Measurements from ENCODE around the gene PTPN3. TPM values are rescaled to one million over a fixed set of nuclear protein-coding genes. Genes with fewer than 3 reads are reported as not detected.

PTPN3 gene
- polyA plus RNA-seq, 3 donors: not detected

- no CpG with 5 or more reads among the region's 4 CpGs for WGBS (ENCODE audit: insufficient coverage)
- H3K9me3 ChIP-seq (replicated peaks in 1 of 2; ENCODE audit: control insufficient read depth in 1 of 2, insufficient read depth in 1 of 2, low read length in 2 of 2): no peaks in the 10 kb centered on the region
- H3K36me3 Mint-ChIP-seq: no peaks in the 10 kb centered on the region
- H3K27me3 ChIP-seq (ENCODE audit: control insufficient read depth in 2 of 2, insufficient read depth in 2 of 2, low read length in 2 of 2): peaks cover 0 to 2% of the 10 kb centered on the region in 2 donors
- peaks cover 0 to 3% (median 0%) of the 10 kb centered on the region in 7 donors for H3K9me3 Mint-ChIP-seq
- no peak overlapping the region for H3K9ac ChIP-seq (ENCODE audit: insufficient read depth, low read length, poor library complexity, severe bottlenecking)
- H3K27ac ChIP-seq (ENCODE audit: low read depth in 1 of 2, low read length in 2 of 2): no peak overlapping the region
- intact Hi-C loops (cut with micrococcal nuclease): no loop called here
- no peak for DNase-seq
- H3K4me1 ChIP-seq (ENCODE audit: control insufficient read depth in 1 of 2, insufficient read depth in 2 of 2, low read length in 2 of 2): no peaks in the 10 kb centered on the region
- peaks cover 6 to 22% (median 11%) of the 10 kb centered on the region in 3 donors for H3K27me3 Mint-ChIP-seq (ENCODE audit: low read depth in 3 of 3)
- H3K4me3 Mint-ChIP-seq: no peak overlapping the region
- no peak overlapping the region for H3K27ac Mint-ChIP-seq
- no peak for TF ChIP-seq CTCF (IDR thresholded peaks at IDR 0.05)
- no peak overlapping the region for H3K4me2 ChIP-seq (replicated peaks; ENCODE audit: extremely low read depth, low read length, poor library complexity, severe bottlenecking)
- H2AFZ ChIP-seq (ENCODE audit: insufficient read depth, low read depth, low read length, poor library complexity, severe bottlenecking): no peak overlapping the region
- H3K79me2 ChIP-seq (ENCODE audit: insufficient read depth, low read length): no peaks in the 10 kb centered on the region
- H3K4me3 ChIP-seq (replicated peaks in 1 of 3; ENCODE audit: low read depth in 2 of 3, low read length in 3 of 3): no peak overlapping the region
- no peaks in the 10 kb centered on the region for H3K4me1 Mint-ChIP-seq
- no peaks in the 10 kb centered on the region for H3K36me3 ChIP-seq (replicated peaks in 1 of 2; ENCODE audit: control insufficient read depth in 1 of 2, insufficient read depth in 2 of 2, low read length in 2 of 2)
- no peaks in the 10 kb centered on the region for H4K20me1 ChIP-seq (ENCODE audit: insufficient read depth, low read length)
Observed at GRCh38 chr9:109378316-109378715, 119.8 kb downstream of the PTPN3 start.

GRCh38 chr9:109372246-109372645 lies 125.9 kb downstream of the PTPN3 start:
- Histone ChIP-seq H3K79me2 (ENCODE audit: insufficient read depth, low read length) (no peaks in the 10 kb centered on the region), H3K9ac (ENCODE audit: insufficient read depth, low read length, poor library complexity, severe bottlenecking) (no peak overlapping the region), H4K20me1 (ENCODE audit: insufficient read depth, low read length) (no peaks in the 10 kb centered on the region), H3K4me2 (replicated peaks; ENCODE audit: extremely low read depth, low read length, poor library complexity, severe bottlenecking) (no peak overlapping the region), H3K27me3 (ENCODE audit: control insufficient read depth in 2 of 2, insufficient read depth in 2 of 2, low read length in 2 of 2) (no peaks in the 10 kb centered on the region), H2AFZ (ENCODE audit: insufficient read depth, low read depth, low read length, poor library complexity, severe bottlenecking) (no peak overlapping the region), H3K4me3 (replicated peaks in 1 of 3; ENCODE audit: low read depth in 2 of 3, low read length in 3 of 3) (no peak overlapping the region), H3K27ac (ENCODE audit: low read depth in 1 of 2, low read length in 2 of 2) (no peak overlapping the region), H3K4me1 (ENCODE audit: control insufficient read depth in 1 of 2, insufficient read depth in 2 of 2, low read length in 2 of 2) (no peaks in the 10 kb centered on the region), H3K9me3 (replicated peaks in 1 of 2; ENCODE audit: control insufficient read depth in 1 of 2, insufficient read depth in 1 of 2, low read length in 2 of 2) (no peaks in the 10 kb centered on the region), H3K36me3 (replicated peaks in 1 of 2; ENCODE audit: control insufficient read depth in 1 of 2, insufficient read depth in 2 of 2, low read length in 2 of 2) (no peaks in the 10 kb centered on the region)
- no peak for DNase-seq
- Mint-ChIP-seq H3K27ac (no peak overlapping the region), H3K9me3 (peaks cover 0 to 9% (median 7%) of the 10 kb centered on the region in 7 donors), H3K4me1 (no peaks in the 10 kb centered on the region), H3K27me3 (ENCODE audit: low read depth in 3 of 3) (peaks cover 3 to 9% (median 8%) of the 10 kb centered on the region in 3 donors), H3K4me3 (no peak overlapping the region), H3K36me3 (no peaks in the 10 kb centered on the region)
- WGBS (ENCODE audit: insufficient coverage): 100% methylated on average over 4 of the region's 5 CpGs
- intact Hi-C loops (cut with micrococcal nuclease): no loop called here
- TF ChIP-seq CTCF (IDR thresholded peaks at IDR 0.05): no peak

Data from CD14-positive monocyte (primary cell).